ENCODE results near the gene LSS.

The LSS gene

GRCh38 chr21:46228345-46229051 is at the start of gene LSS:
TSS of gene LSS (minus strand) at chr21:46228774. CDS start at chr21:46228745, 29 bp downstream.
- peak; percentile 96 for DNase-seq

DNA sequence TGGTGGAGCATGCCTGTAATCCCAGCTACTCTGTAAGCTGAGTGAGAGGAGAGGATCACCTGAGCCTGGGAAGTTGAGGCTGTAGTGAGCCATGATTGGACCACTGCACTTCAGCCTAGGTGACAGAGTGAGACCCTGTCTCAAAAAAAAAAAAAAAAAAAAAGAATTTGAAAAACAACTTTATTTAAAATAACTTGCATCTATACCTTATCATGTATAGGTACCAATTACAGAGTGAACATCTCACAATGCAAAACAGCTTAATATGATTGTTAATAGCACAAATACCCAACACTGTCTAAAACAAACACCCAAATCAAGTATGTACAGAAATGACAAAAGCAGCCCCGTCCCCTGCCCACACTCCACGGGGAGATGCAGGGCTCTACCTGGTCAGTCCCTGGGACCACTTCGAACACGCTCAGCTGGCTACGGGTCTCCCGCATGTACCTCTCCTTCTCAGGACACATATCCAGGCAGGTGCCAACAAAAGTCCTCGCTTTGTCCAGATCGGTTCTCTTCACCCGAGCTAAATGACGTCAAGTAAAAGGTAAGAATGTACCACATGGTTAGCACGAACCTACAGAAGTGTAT is 46.3 kb upstream of the LSS start:
- no peak for DNase-seq

DNA sequence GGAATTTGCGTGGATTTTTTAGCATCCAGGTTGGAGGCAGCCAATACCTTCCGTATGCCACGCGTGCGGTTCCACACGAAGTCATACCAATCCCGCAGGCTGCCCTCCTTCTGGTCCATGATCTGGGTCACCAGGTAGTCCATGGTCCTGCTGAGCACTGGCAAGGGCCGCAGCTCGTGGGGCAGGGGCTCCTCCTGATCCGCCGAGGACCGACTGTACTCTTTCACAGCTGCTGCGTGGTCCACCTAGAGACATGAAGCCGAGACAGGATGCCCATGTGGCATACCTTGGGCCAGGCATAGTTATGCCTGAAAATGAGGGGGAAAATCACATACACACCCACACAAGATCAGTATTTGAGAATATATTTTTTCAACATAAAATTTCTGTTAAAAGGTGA is 44.8 kb upstream of the LSS start:
- DNase-seq = no peak

GRCh38 chr21:46269466-46269865 is 40.9 kb upstream of the LSS start:
- no peak for DNase-seq

- DNase-seq = no peak
Observed at GRCh38 chr21:46268371-46268770, 39.8 kb upstream of the LSS start.

DNA sequence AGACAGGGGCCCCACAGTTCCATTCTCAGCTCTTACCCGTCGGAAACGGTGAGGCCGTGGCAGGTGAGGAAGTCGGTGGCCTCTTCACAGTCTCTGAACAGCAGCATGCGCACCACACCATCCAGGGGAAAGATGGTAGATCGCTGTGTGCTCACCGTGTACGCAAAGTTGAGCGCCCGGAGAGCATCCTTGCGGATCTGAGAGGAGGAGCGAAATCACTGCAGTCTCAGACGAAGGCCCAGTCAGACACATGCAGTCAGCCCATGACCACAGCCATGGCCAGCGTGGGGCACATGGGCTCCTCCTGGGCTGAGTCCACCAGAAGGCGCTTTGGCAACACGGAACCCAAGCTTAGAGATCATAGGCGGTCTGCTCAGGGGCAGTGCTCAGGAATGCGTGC is 38.4 kb upstream of the LSS start:
- no peak for DNase-seq

GRCh38 chr21:46265736-46266525 is 37.4 kb upstream of the LSS start:
- no peak for DNase-seq

- no peak for DNase-seq
Observed at GRCh38 chr21:46264690-46265144, 36.1 kb upstream of the LSS start.

GRCh38 chr21:46264046-46264689 is 35.6 kb upstream of the LSS start:
- no peak for DNase-seq

DNA sequence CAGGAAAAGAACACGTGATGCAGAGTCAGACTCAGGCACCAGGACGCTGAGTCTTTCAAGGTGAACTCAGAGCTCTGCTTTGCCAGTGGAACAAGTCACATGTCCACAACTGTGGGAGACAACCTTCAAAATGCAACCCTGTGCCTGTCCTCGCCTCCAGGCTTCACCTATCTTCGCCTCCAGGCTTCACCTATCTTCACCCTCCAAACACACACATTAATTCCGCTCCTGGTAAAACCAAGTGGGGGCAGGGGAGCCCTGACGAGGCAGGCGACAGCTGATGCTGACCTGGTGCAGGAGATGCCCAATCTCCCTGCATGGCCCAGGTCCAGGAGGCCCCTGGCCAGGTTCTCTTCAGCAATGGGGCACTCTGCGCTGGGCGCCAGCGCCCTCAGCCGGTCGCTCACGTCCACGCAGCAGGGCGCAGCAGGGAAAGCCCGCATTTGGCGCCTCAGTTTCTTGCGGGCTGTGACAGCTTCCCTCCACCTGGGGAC is 28.0 kb upstream of the LSS start:
- DNase-seq = no peak

DNA sequence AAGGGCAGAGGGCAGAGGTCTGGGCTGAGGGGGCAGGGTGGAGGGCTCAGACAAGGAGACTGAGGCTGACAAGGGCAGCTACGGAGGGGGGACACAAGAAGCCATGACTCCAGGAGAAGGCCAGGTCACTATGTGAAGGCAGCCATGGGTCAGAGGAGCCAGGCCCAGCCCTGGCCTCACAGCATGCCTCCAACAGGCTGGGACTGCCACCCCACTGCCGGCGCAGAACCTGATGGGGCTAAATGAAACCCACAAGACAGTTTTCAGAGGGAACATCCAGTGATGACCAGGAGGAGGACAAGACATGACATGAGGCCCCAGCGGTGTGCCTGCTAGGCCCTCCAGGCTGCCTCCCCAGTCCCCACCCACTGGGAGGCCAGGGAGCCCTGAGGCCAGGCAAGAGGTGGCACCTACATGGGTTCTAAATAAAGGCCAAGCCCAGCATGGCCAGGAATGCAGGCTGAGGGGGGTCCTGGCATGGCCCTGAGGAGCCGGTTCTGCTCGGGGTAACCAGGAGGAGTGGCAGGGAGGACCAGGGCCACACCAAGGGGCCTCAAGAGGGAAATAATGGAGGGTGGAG is 27.3 kb upstream of the LSS start:
- no peak for DNase-seq

- no peak for DNase-seq
Observed at GRCh38 chr21:46255166-46255565, 26.6 kb upstream of the LSS start.

- DNase-seq = no peak
Observed at GRCh38 chr21:46254208-46254975, 25.8 kb upstream of the LSS start.

DNA sequence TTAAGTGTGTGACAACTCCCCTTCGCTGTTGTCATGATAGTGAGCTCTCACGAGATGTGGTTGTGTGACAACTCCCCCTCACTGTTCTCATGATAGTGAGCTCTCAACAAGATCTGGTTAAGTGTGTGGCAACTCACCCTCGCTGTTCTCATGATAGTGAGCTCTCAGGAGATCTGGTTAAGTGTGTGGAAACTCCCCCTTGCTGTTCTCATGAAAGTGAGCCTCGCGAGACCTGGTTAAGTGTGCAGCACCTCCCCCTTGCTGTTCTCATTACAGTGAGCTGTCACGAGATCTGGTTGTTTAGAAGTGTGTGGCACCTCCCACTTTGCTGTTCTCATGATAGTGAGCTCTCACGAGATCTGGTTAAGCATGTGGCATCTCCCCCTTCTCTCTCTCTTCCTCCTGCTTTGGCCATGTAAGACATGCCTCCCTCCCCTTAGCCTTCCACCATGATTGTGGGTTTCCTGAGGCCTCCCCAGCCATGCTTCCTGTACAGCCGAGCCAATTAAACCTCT is 25.1 kb upstream of the LSS start:
- no peak for DNase-seq

GRCh38 chr21:46252840-46253239 is 24.3 kb upstream of the LSS start:
- no peak for DNase-seq

DNA sequence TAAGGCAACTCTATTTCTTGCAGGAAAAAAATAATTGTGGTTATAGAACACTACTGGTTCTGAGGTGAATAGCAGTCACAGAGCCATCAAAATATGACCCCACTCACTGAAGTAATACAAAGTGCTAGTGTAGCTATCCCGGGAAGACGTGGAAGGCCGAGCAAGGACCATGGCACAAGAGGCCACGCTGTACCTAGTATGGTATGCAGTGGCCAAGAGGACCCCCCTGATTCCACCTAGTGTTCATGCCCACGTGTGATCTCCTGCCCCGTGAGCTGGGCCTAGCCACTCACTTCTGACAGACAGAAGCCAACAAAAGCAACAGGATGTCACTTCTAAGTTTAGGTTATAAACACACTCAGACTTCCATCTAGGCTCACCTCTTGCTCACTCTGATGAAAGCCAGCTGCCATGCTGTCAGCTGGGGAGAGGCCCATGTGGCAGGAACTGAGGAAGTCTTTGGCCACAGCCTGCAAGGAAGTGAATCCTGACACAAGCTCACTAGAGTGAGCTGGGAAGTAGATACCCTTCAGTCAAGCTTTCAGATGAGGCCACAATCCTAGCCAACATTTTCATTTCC is 21.7 kb upstream of the LSS start:
- DNase-seq = no peak

DNA sequence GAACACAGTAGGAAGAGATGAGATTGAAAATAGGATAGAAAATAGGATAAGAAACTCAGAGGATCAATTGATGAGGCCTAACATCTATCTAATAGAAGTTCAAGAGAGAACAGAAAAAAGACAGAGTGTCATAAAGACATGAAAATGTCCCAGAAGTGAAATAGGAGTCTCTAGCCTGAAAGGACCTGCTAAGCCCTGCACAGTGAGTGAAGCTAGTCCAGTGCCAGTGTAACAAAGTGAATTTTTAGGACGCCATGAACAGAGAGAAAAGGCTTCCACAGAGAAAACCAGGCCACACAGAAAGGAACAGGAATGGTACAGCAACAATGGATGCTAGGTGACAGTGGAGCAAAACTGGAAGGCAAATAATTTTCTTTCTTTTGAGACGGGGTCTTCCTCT is 20.3 kb upstream of the LSS start:
- DNase-seq = no peak

DNA sequence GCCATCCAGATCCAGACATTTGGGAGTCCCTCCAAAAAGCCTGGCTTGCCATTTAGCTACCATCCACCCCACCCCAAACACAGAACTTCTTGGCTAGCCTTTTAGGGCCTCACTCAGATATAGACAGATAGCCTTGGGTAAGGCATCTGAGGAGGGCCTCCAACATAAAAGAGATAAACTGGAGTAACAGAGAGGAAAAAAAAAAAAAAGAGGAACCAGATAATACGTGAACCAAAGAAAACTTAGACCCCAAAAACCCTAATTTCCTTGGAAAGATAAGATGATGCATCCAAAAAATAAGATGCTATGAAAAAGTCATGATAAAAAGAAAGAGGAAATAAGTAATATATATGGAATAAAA is 19.8 kb upstream of the LSS start:
- no peak for DNase-seq

- DNase-seq = no peak
Observed at GRCh38 chr21:46247699-46248421, 19.3 kb upstream of the LSS start.

GRCh38 chr21:46246345-46246744 is 17.8 kb upstream of the LSS start:
- DNase-seq = no peak

Data from NCI-H69 (cell line).